ENCODE measurements around the gene PCDHGB5. TPM values are rescaled to one million over a fixed set of nuclear protein-coding genes. Genes with fewer than 3 reads are reported as not detected.
A peak's percentile ranks its signal among the peaks of the same experiment; 100 is the strongest.
"Not testable (repeated sequence)": the region's sequence is repeated elsewhere in the genome, so short reads cannot be mapped to it uniquely, and the experiment has no call there.

PCDHGB5 gene
- 10 to 100 TPM in 1 of 2 donors, 1 to 10 TPM in 1; 1.3 to 17.3 TPM for total RNA-seq
- polyA plus RNA-seq (2013, experiment 1 of 2) = 0.39 TPM
- 0.12 TPM for polyA plus RNA-seq (2013, experiment 2 of 2)
- long read RNA-seq, experiment 1 = 0 reads
- long read RNA-seq, experiment 2, partial matches to known transcripts = 0 of 1 reads
- long read RNA-seq, experiment 2, other reads (novel, unspliced or antisense) = 0 of 1 reads
- long read RNA-seq, experiment 3, transcript PCDHGB5-202 (1 exons, 2,670 nt) = major isoform, 12 of 14 reads
- long read RNA-seq, experiment 3, partial matches to known transcripts = 0 of 14 reads
- long read RNA-seq, experiment 3, other reads (novel, unspliced or antisense) = 2 of 14 reads
- long read RNA-seq, experiment 4 = 0 reads

DNA sequence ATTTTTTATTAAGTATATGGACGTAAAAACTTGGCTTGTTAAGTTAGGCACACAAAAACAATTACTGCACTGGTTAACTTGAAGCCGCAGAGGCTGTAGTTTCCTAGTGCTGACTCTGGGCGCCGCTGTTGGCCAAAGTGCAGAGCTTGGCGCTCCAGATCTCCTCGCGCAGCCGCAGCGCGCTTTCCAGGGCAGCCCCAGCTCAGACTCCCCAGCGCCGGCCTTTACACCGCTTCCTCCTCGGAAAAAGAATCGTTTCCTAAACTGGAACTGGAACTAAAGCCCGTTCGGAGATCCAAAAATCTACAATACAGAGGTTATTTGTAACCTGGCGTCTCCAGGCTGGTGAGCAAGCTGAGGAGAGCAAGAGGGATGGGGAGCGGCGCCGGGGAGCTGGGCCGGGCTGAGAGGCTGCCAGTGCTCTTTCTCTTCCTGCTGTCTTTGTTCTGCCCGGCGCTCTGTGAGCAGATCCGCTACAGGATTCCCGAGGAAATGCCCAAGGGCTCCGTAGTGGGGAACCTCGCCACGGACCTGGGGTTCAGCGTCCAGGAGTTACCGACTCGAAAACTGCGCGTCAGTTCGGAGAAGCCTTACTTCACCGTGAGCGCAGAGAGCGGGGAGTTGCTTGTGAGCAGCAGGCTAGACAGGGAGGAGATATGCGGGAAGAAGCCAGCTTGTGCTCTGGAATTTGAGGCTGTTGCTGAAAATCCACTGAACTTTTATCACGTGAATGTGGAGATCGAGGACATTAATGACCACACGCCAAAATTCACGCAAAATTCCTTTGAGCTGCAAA, at the start of gene PCDHGB5:
TSS of gene PCDHGB5 (plus strand) at position 192 of the 796 bp plus-strand sequence. CDS start at position 373, 181 bp downstream.
- H3K27me3 Mint-ChIP-seq (ENCODE audit: insufficient read depth); H3K4me1 Mint-ChIP-seq; H3K4me1 ChIP-seq (ENCODE audit: control insufficient read depth, insufficient read depth, low read length); H3K27me3 ChIP-seq (ENCODE audit: control insufficient read depth, insufficient read depth, low read length, poor library complexity, severe bottlenecking); DNase-seq; H3K9ac ChIP-seq (ENCODE audit: extremely low read depth, low read length, poor library complexity, severe bottlenecking); H3K36me3 ChIP-seq (ENCODE audit: control insufficient read depth, insufficient read depth, low read length); H3K27ac ChIP-seq (ENCODE audit: low read depth, low read length): not testable (repeated sequence)
- Histone ChIP-seq H3K9me3 (ENCODE audit: control insufficient read depth, low read length) (peaks cover 61% of the 10 kb centered on the region), H3K4me3 (ENCODE audit: low read length) (peak within 1 kb of the TSS; percentile 0)
- Mint-ChIP-seq H3K4me3 (peak within 1 kb of the TSS; percentile 64), H3K27ac (peak within 1 kb of the TSS; percentile 64), H3K9me3 (peaks cover 83% of the 10 kb centered on the region), H3K36me3 (ENCODE audit: low read depth) (peaks cover 51% of the 10 kb centered on the region)
- TF ChIP-seq, protein P1, sequence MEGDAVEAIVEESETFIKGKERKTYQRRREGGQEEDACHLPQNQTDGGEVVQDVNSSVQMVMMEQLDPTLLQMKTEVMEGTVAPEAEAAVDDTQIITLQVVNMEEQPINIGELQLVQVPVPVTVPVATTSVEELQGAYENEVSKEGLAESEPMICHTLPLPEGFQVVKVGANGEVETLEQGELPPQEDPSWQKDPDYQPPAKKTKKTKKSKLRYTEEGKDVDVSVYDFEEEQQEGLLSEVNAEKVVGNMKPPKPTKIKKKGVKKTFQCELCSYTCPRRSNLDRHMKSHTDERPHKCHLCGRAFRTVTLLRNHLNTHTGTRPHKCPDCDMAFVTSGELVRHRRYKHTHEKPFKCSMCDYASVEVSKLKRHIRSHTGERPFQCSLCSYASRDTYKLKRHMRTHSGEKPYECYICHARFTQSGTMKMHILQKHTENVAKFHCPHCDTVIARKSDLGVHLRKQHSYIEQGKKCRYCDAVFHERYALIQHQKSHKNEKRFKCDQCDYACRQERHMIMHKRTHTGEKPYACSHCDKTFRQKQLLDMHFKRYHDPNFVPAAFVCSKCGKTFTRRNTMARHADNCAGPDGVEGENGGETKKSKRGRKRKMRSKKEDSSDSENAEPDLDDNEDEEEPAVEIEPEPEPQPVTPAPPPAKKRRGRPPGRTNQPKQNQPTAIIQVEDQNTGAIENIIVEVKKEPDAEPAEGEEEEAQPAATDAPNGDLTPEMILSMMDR (conservative IDR thresholded peaks at IDR 0.05) = peak; percentile 79
- WGBS, 2 experiments (ENCODE audit: insufficient coverage in 1 of 2, insufficient read length in 1 of 2) = 80 to 90% methylated on average over 9 to 19 of the region's 43 CpGs

DNA sequence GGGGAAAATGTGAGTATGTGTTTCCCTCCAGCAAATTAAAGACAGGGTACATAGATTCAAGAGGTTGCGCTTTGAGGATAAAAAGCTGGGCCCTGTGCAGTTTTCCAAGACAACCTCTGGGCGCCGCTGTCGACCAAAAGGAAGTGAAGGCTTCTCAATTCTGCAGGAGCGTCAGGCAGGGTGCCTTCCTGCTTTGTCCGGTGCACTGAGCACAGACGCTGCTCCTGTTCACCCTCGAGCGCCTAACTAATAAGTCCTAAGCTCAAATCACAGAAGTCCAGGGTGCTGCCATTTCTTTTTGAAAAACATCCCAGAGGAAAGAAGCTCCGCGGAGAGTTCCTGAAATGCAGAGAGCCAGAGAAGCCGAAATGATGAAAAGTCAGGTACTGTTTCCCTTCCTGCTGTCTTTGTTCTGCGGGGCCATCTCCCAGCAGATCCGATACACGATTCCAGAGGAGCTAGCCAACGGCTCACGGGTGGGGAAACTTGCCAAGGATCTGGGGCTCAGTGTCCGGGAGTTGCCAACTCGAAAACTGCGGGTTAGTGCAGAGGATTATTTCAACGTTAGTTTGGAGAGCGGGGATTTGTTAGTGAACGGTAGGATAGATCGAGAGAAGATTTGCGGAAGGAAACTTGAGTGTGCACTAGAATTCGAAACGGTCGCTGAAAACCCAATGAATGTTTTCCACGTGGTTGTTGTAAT, 47.7 kb upstream of the PCDHGB5 start, which contains the start of gene PCDHGB1:
TSS of gene PCDHGB1 (plus strand) at position 183 of the 703 bp plus-strand sequence. CDS start at position 345, 162 bp downstream.
- TF ChIP-seq, protein P1 (conservative IDR thresholded peaks at IDR 0.05) = peak; percentile 84
- Mint-ChIP-seq H3K4me1 (no peaks in the 10 kb centered on the region), H3K4me3 (peak within 1 kb of the TSS; percentile 57), H3K27ac (no peak within 1 kb of the TSS), H3K27me3 (ENCODE audit: insufficient read depth) (peaks cover 1% of the 10 kb centered on the region), H3K9me3 (peaks cover 57% of the 10 kb centered on the region), H3K36me3 (ENCODE audit: low read depth) (peaks cover 56% of the 10 kb centered on the region)
- peak; percentile 89 for DNase-seq
- H3K4me1 ChIP-seq (ENCODE audit: control insufficient read depth, insufficient read depth, low read length) = no peaks in the 10 kb centered on the region
- 80 to 85% methylated on average over 24 to 29 of the region's 29 CpGs for WGBS, 2 experiments (ENCODE audit: insufficient coverage in 1 of 2, insufficient read length in 1 of 2)
- peaks cover 72% of the 10 kb centered on the region for H3K9me3 ChIP-seq (ENCODE audit: control insufficient read depth, low read length)
- no peaks in the 10 kb centered on the region for H3K36me3 ChIP-seq (ENCODE audit: control insufficient read depth, insufficient read depth, low read length)
- H3K27ac ChIP-seq (ENCODE audit: low read depth, low read length) = no peak within 1 kb of the TSS
- H3K27me3 ChIP-seq (ENCODE audit: control insufficient read depth, insufficient read depth, low read length, poor library complexity, severe bottlenecking) = no peaks in the 10 kb centered on the region
- peak within 1 kb of the TSS; percentile 4 for H3K4me3 ChIP-seq (ENCODE audit: low read length)
- no peak within 1 kb of the TSS for H3K9ac ChIP-seq (ENCODE audit: extremely low read depth, low read length, poor library complexity, severe bottlenecking)

DNA sequence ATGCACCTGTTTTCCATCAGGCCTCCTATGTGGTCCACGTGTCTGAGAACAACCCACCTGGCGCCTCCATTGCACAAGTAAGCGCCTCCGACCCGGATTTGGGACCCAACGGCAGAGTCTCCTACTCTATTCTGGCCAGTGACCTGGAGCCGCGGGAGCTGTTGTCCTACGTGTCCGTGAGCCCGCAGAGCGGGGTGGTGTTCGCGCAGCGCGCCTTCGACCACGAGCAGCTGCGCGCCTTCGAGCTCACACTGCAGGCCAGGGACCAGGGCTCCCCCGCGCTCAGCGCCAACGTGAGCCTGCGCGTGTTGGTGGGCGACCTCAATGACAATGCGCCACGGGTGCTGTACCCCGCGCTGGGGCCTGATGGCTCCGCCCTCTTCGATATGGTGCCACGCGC, 46.2 kb upstream of the PCDHGB5 start:
- Histone ChIP-seq H3K9ac (ENCODE audit: extremely low read depth, low read length, poor library complexity, severe bottlenecking) (no peak overlapping the region), H3K9me3 (ENCODE audit: control insufficient read depth, low read length) (peaks cover 79% of the 10 kb centered on the region), H3K36me3 (ENCODE audit: control insufficient read depth, insufficient read depth, low read length) (no peaks in the 10 kb centered on the region), H3K4me3 (ENCODE audit: low read length) (no peak overlapping the region), H3K27me3 (ENCODE audit: control insufficient read depth, insufficient read depth, low read length, poor library complexity, severe bottlenecking) (no peaks in the 10 kb centered on the region), H3K27ac (ENCODE audit: low read depth, low read length) (no peak overlapping the region), H3K4me1 (ENCODE audit: control insufficient read depth, insufficient read depth, low read length) (no peaks in the 10 kb centered on the region)
- 95 to 98% methylated on average over 21 to 28 of the region's 36 CpGs for WGBS, 2 experiments (ENCODE audit: insufficient coverage in 1 of 2, insufficient read length in 1 of 2)
- Mint-ChIP-seq H3K27ac (no peak overlapping the region), H3K9me3 (peaks cover 59% of the 10 kb centered on the region), H3K4me3 (no peak overlapping the region), H3K27me3 (ENCODE audit: insufficient read depth) (peaks cover 1% of the 10 kb centered on the region), H3K36me3 (ENCODE audit: low read depth) (peaks cover 60% of the 10 kb centered on the region), H3K4me1 (no peaks in the 10 kb centered on the region)
- TF ChIP-seq, protein P1 (conservative IDR thresholded peaks at IDR 0.05) = no peak
- DNase-seq = no peak

Measured in endodermal cell (in vitro differentiated cells).